ENCODE measurements around the gene CFAP97.
"Not testable (repeated sequence)": the region's sequence is repeated elsewhere in the genome, so short reads cannot be mapped to it uniquely, and the experiment has no call there.

The CFAP97 gene

DNA sequence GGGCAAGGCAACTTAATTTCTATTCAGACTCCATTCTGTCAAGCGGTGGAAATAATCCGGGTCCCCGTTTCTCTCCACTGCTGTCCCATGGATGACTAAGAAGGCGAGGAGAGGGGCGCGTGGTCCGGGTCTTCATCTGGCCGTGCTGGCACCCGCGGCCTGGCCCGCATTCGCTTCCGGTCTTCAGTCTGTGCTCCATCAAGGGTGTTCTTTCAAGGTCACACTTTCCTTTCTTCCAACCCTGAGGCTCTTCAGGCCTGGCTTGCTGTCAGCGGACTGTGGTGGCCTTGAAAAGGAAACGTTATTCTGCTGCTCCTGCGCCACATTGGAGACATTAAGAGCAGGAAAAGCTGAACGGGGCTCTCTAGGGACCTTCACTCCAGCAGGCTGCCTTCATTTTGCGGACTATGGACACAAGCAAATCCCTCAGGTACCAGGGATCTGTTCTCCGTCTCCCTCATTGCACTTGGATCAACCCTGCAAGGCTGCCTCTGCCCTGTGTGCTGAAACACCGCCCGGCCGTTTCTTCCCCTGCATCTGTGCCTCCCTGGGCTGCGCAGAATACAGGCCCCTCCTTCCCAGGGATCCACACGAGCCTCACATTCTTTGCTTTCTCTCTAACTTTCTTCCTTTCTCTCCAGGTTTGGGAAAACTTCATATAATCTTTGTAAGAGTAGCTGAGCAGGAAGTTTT, 66.4 kb downstream of the CFAP97 start:
- no peak for DNase-seq

DNA sequence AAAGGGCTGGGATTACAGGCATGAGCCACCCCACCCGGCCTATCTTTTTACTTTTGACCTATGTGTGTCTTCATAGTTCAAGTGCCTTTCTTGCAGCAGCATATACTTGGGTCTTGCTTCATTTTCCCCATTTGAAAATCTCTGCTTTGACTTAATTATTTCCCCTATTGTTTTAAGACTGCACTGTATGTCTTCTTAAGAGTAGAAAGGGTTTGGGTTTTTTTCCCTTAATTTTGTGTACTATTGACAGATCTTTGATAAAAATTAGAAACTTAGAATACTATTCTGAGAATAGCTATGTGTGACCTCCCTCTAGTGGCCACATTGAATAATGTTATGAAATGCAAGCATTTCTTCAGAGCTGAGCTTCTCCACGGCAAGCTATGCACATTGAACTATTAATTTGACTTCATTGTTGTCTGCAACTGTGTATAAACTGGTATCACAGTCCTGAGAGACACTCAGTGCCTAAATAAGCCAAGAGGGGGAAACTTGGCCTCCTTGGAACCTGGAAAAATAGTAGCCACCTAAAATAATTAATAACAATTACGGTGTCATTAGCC, 69.4 kb downstream of the CFAP97 start:
- peak; percentile 1 for DNase-seq

DNA sequence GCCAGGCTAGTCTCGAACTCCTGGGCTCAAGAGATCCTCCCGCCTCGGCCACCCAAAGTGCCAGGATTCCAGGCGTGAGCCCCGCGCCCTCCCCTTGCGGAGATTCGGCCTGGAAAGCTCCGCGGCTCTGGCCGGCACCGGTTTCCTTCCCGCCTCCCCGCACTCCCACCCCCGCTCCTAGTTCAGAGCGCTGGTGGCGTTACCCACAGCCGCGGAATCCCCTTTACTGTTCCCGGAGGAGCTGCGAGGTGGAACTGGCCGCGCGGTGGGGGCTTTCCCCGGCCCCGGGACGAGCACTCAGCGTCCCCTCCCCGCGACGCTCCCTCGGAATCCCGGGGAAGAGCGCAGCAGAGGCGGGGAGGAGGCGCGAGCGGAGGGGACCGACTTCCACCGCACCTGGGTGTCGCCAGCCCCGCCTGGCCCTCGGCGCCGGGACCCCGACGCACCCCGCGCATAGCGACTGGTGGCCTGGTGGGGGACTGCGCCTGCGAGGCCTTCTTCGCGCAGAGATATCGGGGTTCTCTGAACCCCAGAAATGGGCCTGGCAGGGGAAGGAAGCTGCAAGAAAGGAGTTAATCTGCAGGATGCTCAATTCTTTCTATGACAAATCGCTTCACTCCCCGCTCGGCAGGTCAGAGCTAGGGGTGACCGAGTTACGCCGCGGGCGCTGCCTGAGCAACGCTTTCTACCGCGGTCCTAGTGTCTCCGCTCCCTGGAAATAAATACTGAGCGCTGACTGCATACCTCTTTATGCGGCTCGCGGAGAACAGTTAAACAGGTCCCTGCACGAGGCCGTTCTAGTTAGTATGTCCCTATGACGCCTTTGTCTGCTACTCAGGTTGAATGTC, 75.3 kb downstream of the CFAP97 start:
- no peak for DNase-seq

DNA sequence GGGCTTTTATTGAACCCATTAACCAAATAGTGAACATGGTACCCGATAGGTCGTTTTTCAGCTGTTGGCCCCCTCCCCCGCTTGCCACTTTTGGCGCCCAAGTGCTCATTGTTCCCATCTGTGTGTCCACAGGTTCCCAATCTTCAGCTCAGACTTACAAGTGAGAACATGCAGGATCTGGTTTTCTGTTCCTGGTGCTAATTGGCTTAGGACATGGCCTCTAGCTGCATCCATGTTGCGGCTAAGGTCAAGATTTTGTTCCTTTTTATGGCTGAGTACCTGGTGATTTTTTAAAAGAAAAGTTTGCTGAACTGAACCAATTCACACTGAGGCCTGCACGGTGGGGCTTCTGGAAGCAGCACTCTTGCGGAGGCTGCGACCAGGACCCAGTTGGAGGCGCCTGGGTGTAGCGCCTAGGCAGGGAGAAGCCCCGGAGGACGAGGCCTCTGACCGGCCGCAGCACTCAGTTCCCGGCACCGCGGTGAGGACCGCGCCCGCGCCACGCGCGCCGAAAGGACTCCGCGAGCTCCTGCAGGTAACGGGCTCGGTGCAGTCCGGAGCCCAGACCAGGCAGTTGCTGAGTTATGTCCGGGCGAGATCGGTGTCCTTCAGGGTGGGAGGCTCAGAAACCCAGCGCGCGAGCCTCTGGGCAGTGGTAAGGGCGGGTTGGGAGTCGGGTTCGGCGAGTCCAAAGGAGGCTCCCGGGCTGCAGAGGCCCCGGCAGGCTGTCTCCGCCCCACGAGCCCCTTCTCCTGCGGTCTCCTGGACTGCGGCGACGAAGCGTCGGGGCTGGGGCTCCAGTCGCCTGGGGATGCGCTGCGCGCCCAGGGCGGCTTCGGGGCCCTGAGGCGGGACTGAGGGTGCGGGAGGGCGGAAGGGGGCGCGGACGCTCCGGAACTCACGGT, 76.5 kb downstream of the CFAP97 start:
- no peak for DNase-seq

DNA sequence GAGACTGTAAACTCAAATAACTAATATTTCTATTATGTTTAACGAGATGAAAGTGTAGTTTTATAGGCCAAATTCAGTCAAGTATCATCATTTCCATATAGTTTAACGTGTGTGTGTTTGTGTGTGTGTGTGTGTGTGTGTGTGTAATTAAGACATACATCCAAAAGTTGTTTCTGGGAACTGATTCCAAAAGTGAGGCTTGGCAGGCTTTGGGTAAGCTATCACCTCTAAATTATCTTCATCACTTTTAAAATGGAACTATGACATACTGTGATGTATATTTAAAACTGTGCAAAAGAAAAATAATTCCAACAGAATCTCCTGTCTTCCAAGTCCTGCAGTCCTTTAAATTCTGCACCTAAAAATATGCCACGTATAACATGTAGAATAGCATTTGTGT, 79.8 kb downstream of the CFAP97 start:
- DNase-seq, result no peak

DNA sequence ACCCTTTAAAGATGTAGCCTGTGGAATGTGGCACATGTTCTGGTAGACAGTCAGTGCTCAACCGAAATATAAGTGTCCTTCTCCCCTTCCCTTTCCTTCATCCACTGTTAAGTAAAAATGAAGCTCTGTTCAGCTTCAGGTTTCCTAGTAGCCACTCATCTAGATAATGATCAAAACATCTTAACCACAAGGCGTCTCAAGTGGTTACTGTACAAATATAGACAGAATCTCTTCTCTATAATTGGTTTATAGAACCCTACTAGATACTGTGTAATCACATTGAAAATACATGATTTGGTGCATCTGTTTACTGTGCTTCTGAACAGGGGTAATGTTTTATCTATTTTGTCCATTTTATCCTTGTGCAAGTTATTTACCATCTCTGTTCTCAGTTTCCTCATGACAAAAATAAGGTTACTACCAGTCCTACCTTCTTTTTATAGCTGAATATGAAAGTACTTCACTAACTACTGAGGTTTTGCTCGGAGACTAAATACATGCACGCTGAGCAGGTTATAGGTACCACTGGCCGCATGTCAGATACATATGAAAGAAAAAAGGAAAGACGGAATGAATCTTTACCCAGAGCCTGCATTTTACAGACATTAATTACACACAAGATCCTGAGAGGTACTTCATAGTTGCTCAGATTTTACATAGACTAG, 81.0 kb downstream of the CFAP97 start:
- DNase-seq, result no peak

DNA sequence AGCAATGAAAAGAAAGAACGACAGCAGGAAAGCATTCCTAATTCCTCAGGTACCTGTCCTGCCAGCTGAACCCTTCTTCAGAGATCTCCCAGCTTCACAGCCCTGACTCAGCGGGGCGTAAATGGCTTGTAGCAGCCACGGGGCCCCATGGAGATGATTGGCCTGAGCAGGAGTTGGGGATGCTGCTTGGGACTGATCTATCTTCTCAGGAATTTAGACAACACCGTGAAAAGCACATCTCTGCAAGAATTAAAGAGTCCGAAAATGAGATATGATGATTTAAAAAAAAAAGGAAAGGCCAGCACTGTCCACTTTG, 83.2 kb downstream of the CFAP97 start:
- DNase-seq, result no peak

DNA sequence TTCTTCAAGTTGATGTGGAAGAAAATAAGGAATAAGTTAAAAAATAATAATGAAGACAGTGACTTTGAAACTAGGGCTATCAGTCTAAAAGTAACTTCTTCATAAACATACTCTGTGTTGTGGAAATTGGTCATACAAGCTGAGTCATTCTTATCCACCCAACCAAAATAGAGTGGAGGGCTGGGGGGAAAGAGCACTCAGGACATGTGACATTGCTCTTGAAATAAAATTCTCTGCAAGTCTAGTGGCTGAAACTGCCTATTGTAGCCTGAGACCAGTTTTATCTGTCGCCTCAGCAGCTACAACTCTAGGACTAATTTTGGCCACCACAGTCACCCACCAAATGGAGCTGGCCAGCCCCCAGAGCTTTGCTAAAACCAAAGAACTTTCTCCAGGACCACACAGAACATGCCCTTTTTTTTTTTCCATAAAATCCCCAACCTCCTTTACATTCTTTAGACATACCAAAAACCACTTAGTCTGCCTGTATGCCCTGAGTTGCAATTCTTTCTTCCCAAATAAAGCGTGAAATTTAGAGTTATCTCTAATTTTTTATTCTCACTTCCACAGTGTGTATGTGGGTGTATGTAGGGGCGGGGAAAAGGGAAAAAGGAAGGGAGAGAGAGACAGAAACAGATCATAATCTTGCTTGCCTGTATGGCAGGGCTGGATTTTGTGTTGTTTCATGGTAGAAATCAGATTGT, 83.7 kb downstream of the CFAP97 start:
- no peak for DNase-seq

DNA sequence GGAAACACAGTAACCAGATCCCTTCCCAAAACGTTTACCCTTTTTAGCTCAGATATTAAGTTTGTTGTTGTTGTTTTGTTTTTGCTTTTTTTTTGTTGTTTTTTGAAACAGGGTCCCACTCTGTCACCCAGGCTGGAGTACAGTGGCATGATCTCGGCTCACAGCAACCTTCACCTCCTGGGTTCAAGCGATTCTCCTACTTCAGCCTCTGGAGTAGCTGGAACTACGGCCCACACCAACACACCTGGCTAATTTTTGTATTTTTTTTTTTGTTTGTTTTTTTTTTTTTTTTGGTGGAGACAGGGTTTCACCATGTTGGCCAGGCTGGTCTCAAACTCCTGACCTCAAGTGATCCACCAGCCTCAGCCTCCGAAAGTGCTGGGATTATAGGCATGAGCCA, 84.3 kb downstream of the CFAP97 start:
- not testable (repeated sequence) for DNase-seq

DNA sequence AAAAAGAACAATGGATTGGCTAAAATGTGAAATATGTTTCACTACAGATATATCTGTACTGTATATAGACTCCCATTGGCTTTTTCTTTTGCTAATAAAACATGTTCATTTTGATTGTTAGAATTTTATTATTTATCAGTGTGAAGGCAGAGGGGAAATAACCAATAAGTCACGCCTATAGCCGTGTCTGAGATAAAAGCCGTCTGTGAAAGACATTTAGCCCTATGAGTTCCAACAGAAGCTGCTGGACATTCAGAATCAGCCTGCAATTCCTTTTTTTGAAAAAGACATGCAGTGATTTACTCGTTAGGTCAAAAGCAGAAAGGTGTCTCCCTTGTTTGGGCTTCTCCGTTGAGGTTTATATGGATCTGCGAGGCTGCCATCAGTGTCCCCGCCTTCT, 84.9 kb downstream of the CFAP97 start:
- no peak for DNase-seq

DNA sequence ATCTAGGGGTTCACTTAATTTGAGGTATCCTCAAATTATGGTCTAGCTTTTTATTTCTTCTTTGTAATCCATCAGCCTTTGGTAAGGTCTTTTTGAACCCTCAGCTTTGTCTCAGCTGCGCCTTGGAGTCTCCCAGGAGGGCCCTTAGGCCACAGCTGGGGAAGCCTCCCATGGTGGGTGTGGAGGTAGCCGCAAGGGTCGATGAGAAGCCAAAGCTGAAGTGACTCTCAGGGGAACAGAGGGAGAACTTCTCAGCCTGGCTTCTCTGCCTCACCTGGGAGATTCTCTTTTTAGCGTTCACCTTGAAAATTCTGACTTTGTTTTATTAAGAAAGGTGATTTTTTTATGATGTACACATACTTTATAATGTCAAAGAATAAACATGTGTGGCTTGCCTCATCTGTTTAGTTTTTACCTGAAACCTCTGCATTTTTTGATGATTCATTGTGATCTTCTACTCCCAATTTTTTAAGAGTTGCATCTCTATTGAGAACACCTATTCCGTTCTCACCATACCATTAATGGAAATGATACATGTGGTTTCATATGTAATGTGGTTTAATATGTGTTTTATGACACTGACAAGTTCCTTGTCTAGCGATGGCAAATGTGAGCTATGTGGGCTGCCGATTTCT, 86.4 kb downstream of the CFAP97 start:
- DNase-seq, result no peak

DNA sequence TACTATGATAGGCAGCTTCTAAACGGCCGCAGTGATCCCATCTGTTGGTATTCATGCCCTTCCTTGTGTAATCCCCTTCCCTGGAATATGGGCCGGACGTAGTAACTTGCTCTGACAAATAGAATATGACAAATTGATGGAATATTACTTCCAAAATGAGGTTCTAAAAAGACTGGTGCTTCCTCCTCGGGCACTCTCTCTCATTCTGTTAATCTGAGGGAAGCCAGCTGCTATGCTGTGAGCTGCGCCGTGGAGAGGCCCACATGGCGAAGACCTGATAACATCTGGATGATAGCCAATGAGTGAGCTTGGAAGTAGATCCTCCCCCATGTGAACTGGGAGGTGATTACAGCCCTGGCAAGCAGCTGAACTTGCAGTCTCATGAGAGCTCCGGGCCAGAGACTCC, 88.0 kb downstream of the CFAP97 start:
- DNase-seq, result no peak

DNA sequence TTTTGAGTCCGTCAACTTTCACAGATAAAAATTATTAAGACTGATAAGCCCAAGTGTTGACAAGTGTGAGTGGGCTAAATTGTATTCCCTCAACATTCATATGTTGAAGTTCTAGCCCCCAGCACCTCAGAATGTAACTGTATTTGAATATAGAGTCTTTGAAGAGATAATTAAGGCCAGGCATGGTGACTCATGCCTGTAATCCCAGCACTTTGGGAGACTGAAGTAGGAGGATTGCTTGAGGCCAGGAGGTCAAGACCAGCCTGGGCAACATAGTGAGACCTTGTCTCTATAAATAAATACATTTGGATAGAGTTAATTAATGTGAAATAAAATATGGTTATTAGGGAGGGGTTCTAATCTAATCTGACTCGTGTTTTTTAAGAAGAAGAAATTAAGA, 90.5 kb downstream of the CFAP97 start:
- no peak for DNase-seq

DNA sequence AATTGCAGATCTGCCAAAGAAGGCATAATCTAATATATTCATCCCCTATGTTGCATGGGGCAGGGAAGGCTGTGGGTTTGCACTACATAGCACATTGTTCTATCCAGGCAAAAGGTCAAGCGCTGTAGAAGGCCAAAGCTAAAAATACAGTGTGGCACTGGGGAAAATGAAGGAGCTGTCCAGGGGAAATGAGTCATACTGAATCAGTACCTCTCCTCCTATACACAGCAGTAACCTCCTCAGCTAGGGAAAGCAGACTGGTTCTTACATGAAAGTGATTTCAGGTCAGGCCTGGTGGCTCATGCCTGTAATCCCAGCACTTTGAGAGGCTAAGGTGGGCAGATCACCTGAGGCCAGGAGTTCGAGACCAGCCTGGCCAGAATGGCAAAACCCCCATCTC, 91.7 kb downstream of the CFAP97 start:
- no peak for DNase-seq

DNA sequence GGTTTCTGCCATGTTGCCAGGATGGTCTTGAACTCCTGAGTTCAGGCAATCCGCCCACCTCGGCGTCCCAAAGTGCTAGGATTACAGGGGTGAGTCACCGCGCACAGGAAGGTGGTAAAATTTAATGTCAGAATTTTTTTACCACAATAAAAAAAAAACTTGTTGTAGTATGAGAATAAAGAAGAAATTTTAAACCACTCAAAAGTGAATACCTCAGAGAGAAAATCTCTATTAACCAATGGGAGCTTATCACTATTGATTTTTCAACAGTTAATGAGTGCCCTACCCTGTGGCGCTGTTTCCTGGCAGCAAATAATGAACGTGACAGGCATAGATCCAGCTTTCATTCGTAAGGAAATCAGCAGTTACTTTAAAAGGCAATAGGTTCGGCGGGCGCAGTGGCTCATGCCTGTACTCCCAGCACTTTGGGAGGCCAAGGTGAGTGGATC, 93.4 kb downstream of the CFAP97 start:
- DNase-seq, result no peak

DNA sequence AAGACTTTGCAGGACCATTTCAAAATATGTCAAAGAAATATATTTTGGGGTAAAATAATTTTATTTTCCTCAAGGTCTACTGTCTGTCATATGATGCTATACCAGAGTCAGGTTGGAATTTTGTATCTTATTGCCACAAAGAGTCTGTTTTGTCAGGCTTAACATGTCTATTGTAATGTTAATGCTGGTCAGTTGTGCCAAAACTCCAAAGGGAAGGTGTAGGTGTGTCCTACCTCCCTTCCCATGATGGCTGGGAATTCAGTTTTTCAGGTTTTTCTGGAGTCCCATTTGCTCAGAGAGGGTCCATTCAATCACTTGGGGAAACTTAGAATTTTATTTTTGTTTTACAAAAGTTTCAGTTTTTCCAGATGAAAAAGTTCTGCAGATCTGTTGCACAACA, 94.1 kb downstream of the CFAP97 start:
- DNase-seq, result no peak
